ENCODE results near the gene CCND2.

DNA sequence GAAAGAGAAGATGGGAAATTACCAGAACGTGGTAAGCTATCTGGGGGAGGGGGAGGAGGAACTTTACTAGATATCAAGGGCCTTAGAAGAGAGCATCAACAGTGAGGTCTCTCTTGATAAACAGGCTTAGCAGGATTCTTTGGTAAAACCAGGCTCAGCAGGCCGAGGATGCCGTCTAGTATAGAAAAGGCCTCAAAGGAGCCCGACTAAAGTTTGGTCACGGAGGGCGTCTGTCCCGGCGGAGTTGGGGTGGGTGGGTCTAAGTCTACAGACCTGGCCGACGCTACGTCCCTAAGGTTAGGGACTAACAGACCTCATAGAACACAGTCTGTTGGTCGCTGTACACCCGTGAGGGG lies 46.9 kb downstream of the CCND2 start:
- TF ChIP-seq, protein P1, sequence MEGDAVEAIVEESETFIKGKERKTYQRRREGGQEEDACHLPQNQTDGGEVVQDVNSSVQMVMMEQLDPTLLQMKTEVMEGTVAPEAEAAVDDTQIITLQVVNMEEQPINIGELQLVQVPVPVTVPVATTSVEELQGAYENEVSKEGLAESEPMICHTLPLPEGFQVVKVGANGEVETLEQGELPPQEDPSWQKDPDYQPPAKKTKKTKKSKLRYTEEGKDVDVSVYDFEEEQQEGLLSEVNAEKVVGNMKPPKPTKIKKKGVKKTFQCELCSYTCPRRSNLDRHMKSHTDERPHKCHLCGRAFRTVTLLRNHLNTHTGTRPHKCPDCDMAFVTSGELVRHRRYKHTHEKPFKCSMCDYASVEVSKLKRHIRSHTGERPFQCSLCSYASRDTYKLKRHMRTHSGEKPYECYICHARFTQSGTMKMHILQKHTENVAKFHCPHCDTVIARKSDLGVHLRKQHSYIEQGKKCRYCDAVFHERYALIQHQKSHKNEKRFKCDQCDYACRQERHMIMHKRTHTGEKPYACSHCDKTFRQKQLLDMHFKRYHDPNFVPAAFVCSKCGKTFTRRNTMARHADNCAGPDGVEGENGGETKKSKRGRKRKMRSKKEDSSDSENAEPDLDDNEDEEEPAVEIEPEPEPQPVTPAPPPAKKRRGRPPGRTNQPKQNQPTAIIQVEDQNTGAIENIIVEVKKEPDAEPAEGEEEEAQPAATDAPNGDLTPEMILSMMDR (IDR thresholded peaks at IDR 0.05; ENCODE audit: poor library complexity): no peak
- no peak for TF ChIP-seq EZH2 (IDR thresholded peaks at IDR 0.05; ENCODE audit: borderline replicate concordance)
- no peak for TF ChIP-seq EZH2phosphoT487 (IDR thresholded peaks at IDR 0.05; ENCODE audit: low read depth, severe bottlenecking, unreplicated experiment)

Data from hepatocyte (in vitro differentiated cells).